H1 (cell line): ENCODE data around the gene XRN2. TPM values are rescaled to one million over a fixed set of nuclear protein-coding genes. Genes with fewer than 3 reads are reported as not detected.

ENCODE experiments used
- CTCF ChIA-PET: fragments of 300-600 bp; sonication (Branson Sonifier 250); formaldehyde crosslinking; loops from one replicate; lab custom pipeline; 2021; ENCODE audit not compliant: partially characterized antibody; lab: Charles Lee
- POLR2A ChIA-PET: fragments of 300-600 bp; sonication (Branson Sonifier 250); formaldehyde crosslinking; loops from one replicate; lab custom pipeline; 2021; ENCODE audit warnings: inconsistent platforms; ENCODE audit not compliant: partially characterized antibody; lab: Charles Lee
- DNase-seq, 2 experiments: peaks; one replicate each; pipeline versions ENCODE4 v3.0.0 to v3.0.0-alpha.2; 2010 to 2022; ENCODE audit warnings: low spot score in 2 of 2, low read depth in 1 of 2, mixed read lengths in 1 of 2
- FAIRE-seq: peaks from 2 replicates; lab custom pipeline; 2011; peaks lifted over from hg19 to GRCh38; lab: Jason Lieb, UNC
- H2AFZ ChIP-seq: 2 replicates; pipeline ENCODE4 v1.8.1; 2012; ENCODE audit warnings: low read length, inconsistent platforms
- H2AK5ac ChIP-seq: 2 replicates; pipeline ENCODE4 v1.6.1; 2013; ENCODE audit warnings: low read depth, low read length
- H2BK120ac ChIP-seq: replicated peaks from 2 replicates; pipeline ENCODE3; 2013; ENCODE audit warnings: low read depth, low read length, inconsistent platforms
- H2BK12ac ChIP-seq: 2 replicates; pipeline ENCODE4 v1.6.1; 2013; ENCODE audit warnings: low read depth, low read length
- H2BK15ac ChIP-seq: 2 replicates; pipeline ENCODE4 v1.6.1; 2013; ENCODE audit warnings: low read length
- H2BK20ac ChIP-seq: 2 replicates; pipeline ENCODE4 v1.6.1; 2013; ENCODE audit warnings: low read length
- H2BK5ac ChIP-seq: 2 replicates; pipeline ENCODE4 v1.6.1; 2013; ENCODE audit warnings: low read depth, low read length
- H3K14ac ChIP-seq: 2 replicates; pipeline ENCODE4 v1.6.1; 2013; ENCODE audit warnings: inconsistent platforms; ENCODE audit not compliant: insufficient read length
- H3K18ac ChIP-seq: 2 replicates; pipeline ENCODE4 v1.6.1; 2013; ENCODE audit warnings: low read length; ENCODE audit errors: extremely low read depth
- H3K23ac ChIP-seq: 2 replicates; pipeline ENCODE4 v1.6.1; 2013; ENCODE audit warnings: inconsistent platforms; ENCODE audit not compliant: insufficient read length
- H3K23me2 ChIP-seq: 2 replicates; pipeline ENCODE4 v1.6.1; 2013; ENCODE audit warnings: low read depth, low read length
- H3K27ac ChIP-seq: 2 replicates; pipeline ENCODE4 v1.6.1; 2011; ENCODE audit warnings: low read depth, low read length, inconsistent platforms
- H3K27me3 ChIP-seq, 4 experiments: replicated peaks in 1 of 4; 1 replicate in 1 of 4; 2 replicates in 3 of 4; pipeline versions ENCODE4 v1.6.1 to v1.8.1; 2011 to 2013; ENCODE audit warnings: low read length in 3 of 4, mild to moderate bottlenecking in 3 of 4, inconsistent platforms in 2 of 4, mixed read lengths in 2 of 4, moderate library complexity in 1 of 4; ENCODE audit not compliant: control insufficient read depth in 3 of 4, insufficient read depth in 3 of 4; ENCODE audit errors: extremely low read depth in 1 of 4
- H3K36me3 ChIP-seq, 4 experiments: 2 replicates each; pipeline versions ENCODE4 v1.6.1 to v1.8.1; 2011 to 2013; ENCODE audit warnings: mild to moderate bottlenecking in 4 of 4, low read length in 3 of 4, moderate library complexity in 2 of 4, control low read depth in 1 of 4, inconsistent platforms in 1 of 4; ENCODE audit not compliant: insufficient read depth in 4 of 4, control insufficient read depth in 2 of 4
- H3K4ac ChIP-seq: replicated peaks from 2 replicates; pipeline ENCODE3; 2013; ENCODE audit warnings: low read length, low read depth, mixed read lengths, inconsistent platforms; ENCODE audit not compliant: insufficient read length
- H3K4me1 ChIP-seq, 4 experiments: replicated peaks in 1 of 4; 1 replicate in 1 of 4; 2 replicates in 3 of 4; pipeline versions ENCODE4 v1.6.1 to v1.8.1; 2011 to 2013; ENCODE audit warnings: low read length in 3 of 4, inconsistent platforms in 2 of 4, mixed read lengths in 1 of 4; ENCODE audit not compliant: insufficient read depth in 4 of 4, control insufficient read depth in 3 of 4
- H3K4me2 ChIP-seq, 2 experiments: 2 replicates each; pipeline versions ENCODE4 v1.6.1 to v1.8.1; 2011 to 2013; ENCODE audit warnings: low read depth in 2 of 2, low read length in 2 of 2, control low read depth in 1 of 2, inconsistent platforms in 1 of 2, mild to moderate bottlenecking in 1 of 2; ENCODE audit not compliant: insufficient read depth in 1 of 2
- H3K4me3 ChIP-seq, 4 experiments: fragments of 200-600, 300-600 bp in 1 of 4; sonication (generic), shearing (Covaris generic), sonication (Bioruptor Twin) in 1 of 4; 2 replicates each; pipeline versions ENCODE4 v1.5.1 to v1.8.1; 2011 to 2016; ENCODE audit warnings: low read length in 4 of 4, low read depth in 3 of 4, control low read depth in 2 of 4, inconsistent platforms in 2 of 4, mild to moderate bottlenecking in 2 of 4, mixed read lengths in 1 of 4, moderate library complexity in 1 of 4; ENCODE audit not compliant: insufficient read depth in 2 of 4; ENCODE audit errors: extremely low read depth in 1 of 4
- H3K56ac ChIP-seq: replicated peaks from 2 replicates; pipeline ENCODE3; 2013; ENCODE audit warnings: low read depth, mild to moderate bottlenecking, mixed read lengths, low read length, inconsistent platforms; ENCODE audit not compliant: insufficient read length
- H3K79me1 ChIP-seq: 2 replicates; pipeline ENCODE4 v1.6.1; 2013; ENCODE audit warnings: low read depth, low read length, control low read depth
- H3K79me2 ChIP-seq, 2 experiments: 2 replicates each; pipeline versions ENCODE4 v1.6.1 to v1.8.1; 2012 to 2013; ENCODE audit warnings: low read length in 2 of 2, mild to moderate bottlenecking in 2 of 2, inconsistent platforms in 1 of 2; ENCODE audit not compliant: insufficient read depth in 2 of 2, control insufficient read depth in 1 of 2
- H3K9ac ChIP-seq, 4 experiments: replicated peaks in 1 of 4; 1 replicate in 1 of 4; 2 replicates in 3 of 4; pipeline versions ENCODE4 v1.6.1 to v1.8.1; 2011 to 2013; ENCODE audit warnings: low read depth in 3 of 4, low read length in 3 of 4, control low read depth in 2 of 4, mild to moderate bottlenecking in 2 of 4, moderate library complexity in 2 of 4, inconsistent platforms in 1 of 4; ENCODE audit errors: extremely low read depth in 1 of 4
- H3K9me3 ChIP-seq, 2 experiments: 2 replicates each; pipeline versions ENCODE4 v1.6.1 to v1.8.1; 2012 to 2013; ENCODE audit warnings: mild to moderate bottlenecking in 2 of 2, moderate library complexity in 2 of 2, control low read depth in 1 of 2, inconsistent platforms in 1 of 2, low read depth in 1 of 2, low read length in 1 of 2, mixed read lengths in 1 of 2; ENCODE audit not compliant: insufficient read depth in 2 of 2
- H4K20me1 ChIP-seq, 2 experiments: replicated peaks in 1 of 2; 2 replicates each; pipeline versions ENCODE3 to v1.8.1; 2011 to 2013; ENCODE audit warnings: inconsistent platforms in 2 of 2, low read length in 2 of 2, mild to moderate bottlenecking in 1 of 2; ENCODE audit not compliant: insufficient read depth in 2 of 2, control insufficient read depth in 1 of 2
- H4K5ac ChIP-seq: 2 replicates; pipeline ENCODE4 v1.6.1; 2013; ENCODE audit warnings: low read length, low read depth, mixed read lengths, inconsistent platforms; ENCODE audit not compliant: insufficient read length
- H4K8ac ChIP-seq: 2 replicates; pipeline ENCODE4 v1.8.0; 2013; ENCODE audit warnings: mild to moderate bottlenecking, moderate library complexity, low read length, inconsistent platforms; ENCODE audit not compliant: insufficient read depth; ENCODE audit errors: extremely low read depth
- H4K91ac ChIP-seq: replicated peaks from 2 replicates; pipeline ENCODE3; 2013; ENCODE audit warnings: low read length, mixed read lengths, inconsistent platforms; ENCODE audit not compliant: insufficient read length
- ASH2L ChIP-seq: fragments of 200-600, 300-600 bp; sonication (generic); IDR thresholded peaks from one replicate; pipeline ENCODE4 v1.7.1; 2017; ENCODE audit warnings: low read length
- EZH2 ChIP-seq: fragments of 200-600 bp; sonication (generic); IDR thresholded peaks from 2 replicates; pipeline ENCODE4 v1.7.1; 2012; ENCODE audit warnings: low read depth, mild to moderate bottlenecking, moderate library complexity, low read length, inconsistent platforms; ENCODE audit not compliant: severe bottlenecking
- HDAC6 ChIP-seq: IDR thresholded peaks from one replicate; pipeline ENCODE4 v1.7.1; 2012; ENCODE audit warnings: low read depth, mild to moderate bottlenecking, inconsistent platforms, low read length, moderate library complexity
- KDM4A ChIP-seq: IDR thresholded peaks from one replicate; pipeline ENCODE4 v1.7.1; 2012; ENCODE audit warnings: low read depth, mild to moderate bottlenecking, moderate library complexity, low read length, inconsistent platforms; ENCODE audit not compliant: severe bottlenecking
- MAX ChIP-seq: IDR thresholded peaks from 2 replicates; pipeline ENCODE4 v1.6.1; 2012; ENCODE audit warnings: inconsistent platforms
- RNF2 ChIP-seq: fragments of 200-900, 300-1000 bp; sonication (generic); IDR thresholded peaks from 2 replicates; pipeline ENCODE4 v1.7.1; 2016; ENCODE audit warnings: borderline replicate concordance, low read depth, mild to moderate bottlenecking, antibody characterized with exemption, low read length; ENCODE audit not compliant: poor library complexity, severe bottlenecking; ENCODE audit errors: missing control alignments
- SRF ChIP-seq: IDR thresholded peaks from 2 replicates; pipeline ENCODE4 v1.6.1; 2011; ENCODE audit warnings: mild to moderate bottlenecking, low read depth, low read length, moderate library complexity
- SUZ12 ChIP-seq: fragments of 200-600 bp; sonication (generic); IDR thresholded peaks from 2 replicates; pipeline ENCODE4 v1.6.1; 2012; ENCODE audit warnings: mild to moderate bottlenecking, inconsistent platforms, low read length, moderate library complexity, mixed read lengths
- WGBS, 2 experiments: shearing (Covaris generic) in 1 of 2; methylation state at CpG; one replicate each; pipeline versions ENCODE4 v1.1.6 to v1.1.7; 2013 to 2015; ENCODE audit warnings: low lambda C conversion rate in 2 of 2, mixed read lengths in 2 of 2, inconsistent platforms in 1 of 2, low coverage in 1 of 2, missing lambda C conversion rate in 1 of 2; ENCODE audit not compliant: insufficient replicate concordance in 2 of 2, insufficient coverage in 1 of 2, insufficient read length in 1 of 2; ENCODE audit errors: extremely low coverage in 1 of 2, missing lambda C conversion rate in 1 of 2; 5-methylcytosine and 5-hydroxymethylcytosine counted together
- polyA plus RNA-seq, 7 experiments: library from polyadenylated mRNA; depleted of rRNA in 3 of 7; stranded (reverse) in 5 of 7; unstranded in 2 of 7; fragments of >200 nt in 5 of 7; fragments of 200-250 nt in 2 of 7; gene quantifications; 1 replicate in 5 of 7; 2 replicates in 1 of 7; 4 replicates in 1 of 7; pipeline versions ENCODE4 v1.2.1 to v1.2.3, GENCODE V29; 2011 to 2013; ENCODE audit warnings: missing spikeins in 2 of 7, mixed read lengths in 2 of 7
- total RNA-seq: library from RNA; stranded (reverse); fragmentation: NEBNext Ultra II Directional; extraction: Animal tissue kit (Norgen Biotek cat#: 25700); gene quantifications from 2 replicates; pipeline ENCODE4 v1.2.1, GENCODE V29; 2021
- TF ChIP-seq, protein P1 (sequence below): IDR thresholded peaks from 2 replicates; pipeline ENCODE4 v1.6.1; 2012; ENCODE audit warnings: inconsistent platforms

Gene XRN2
- total and polyA plus RNA-seq, 2 of the 8 experiments (the other 6 are each of a cell fraction or from before 2014, with no cell fraction given): 60.3 to 139 TPM

DNA sequence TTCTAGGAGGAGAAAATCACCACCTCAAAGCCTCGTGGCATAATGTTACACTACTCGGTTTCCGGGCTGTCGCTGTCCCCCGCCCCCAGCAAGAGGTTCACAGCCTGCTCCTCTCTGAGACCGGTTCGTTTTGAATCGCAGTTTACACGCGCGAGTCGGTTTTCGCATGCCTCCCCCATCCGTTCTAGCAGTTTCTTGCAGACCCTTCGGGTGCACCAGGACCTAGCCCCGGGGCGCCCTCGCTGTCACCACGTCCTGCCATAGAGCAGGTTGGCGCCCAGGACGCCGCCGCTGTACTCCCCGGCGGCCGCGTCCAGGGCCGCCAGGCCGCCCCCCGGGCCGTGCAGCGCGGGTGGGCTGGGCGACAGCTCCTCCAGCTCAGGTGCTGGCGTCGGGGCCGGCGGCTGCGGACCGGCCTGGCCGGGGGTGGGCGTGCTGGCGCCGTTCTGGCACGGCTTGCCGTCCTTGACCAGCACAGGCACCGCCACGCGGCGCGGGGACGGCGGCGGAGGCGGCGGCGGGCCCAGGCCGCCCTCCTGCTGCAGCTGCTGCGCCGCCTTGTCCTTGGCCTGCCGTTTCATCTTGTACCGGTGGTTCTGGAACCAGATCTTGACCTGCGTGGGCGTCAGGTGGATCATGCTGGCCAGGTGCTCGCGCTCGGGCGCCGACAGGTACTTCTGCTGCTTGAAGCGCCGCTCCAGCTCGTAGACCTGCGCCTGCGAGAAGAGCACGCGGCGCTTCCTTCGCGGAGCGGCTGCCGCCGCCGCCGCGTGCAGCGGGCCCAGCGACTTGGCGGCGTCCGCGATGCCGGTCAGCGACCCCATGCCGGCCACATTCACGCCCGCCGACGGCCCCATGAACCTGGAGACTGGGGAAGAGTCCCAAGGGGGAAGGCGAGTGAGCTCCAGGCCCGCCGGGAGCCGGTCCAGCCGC is 92.8 kb downstream of the XRN2 start:
- Histone ChIP-seq H3K9ac (no peak overlapping the region), H3K23me2 (peaks cover 3% of the 10 kb centered on the region; the same call in 1 of the 2 replicates), H3K9me3 (peaks cover 0 to 9% of the 10 kb centered on the region in 2 experiments; a peak in 1 of 4 replicates), H2BK12ac (no peak overlapping the region), H3K36me3 (peaks cover 0 to 16% (median 0%) of the 10 kb centered on the region in 4 experiments; a peak in 1 of 8 replicates), H2BK15ac (no peak overlapping the region), H4K20me1 (peaks cover 0 to 4% of the 10 kb centered on the region in 2 experiments), H3K4me1 (no peaks in the 10 kb centered on the region; a peak in 1 of 7 replicates), H3K79me1 (no peaks in the 10 kb centered on the region), H3K4me3 (peak overlapping the region in 3 of 4 experiments; percentile 11 to 53 (median 20); a peak in 5 of 8 replicates), H3K4me2 (peak overlapping the region; percentile 56 to 62), H2AFZ (peak overlapping the region; percentile 27; the same call in 1 of the 2 replicates), H4K5ac (no peak overlapping the region), H4K91ac (no peak overlapping the region), H3K4ac (no peak overlapping the region), H3K27me3 (peaks cover 56 to 95% (median 82%) of the 10 kb centered on the region in 4 experiments), H3K23ac (no peak overlapping the region), H3K56ac (no peak overlapping the region), H3K18ac (no peak overlapping the region), H3K14ac (no peak overlapping the region), H2AK5ac (no peak overlapping the region), H2BK20ac (no peak overlapping the region), H2BK120ac (no peak overlapping the region), H2BK5ac (no peak overlapping the region), H4K8ac (peak overlapping the region; percentile 93), H3K79me2 (no peaks in the 10 kb centered on the region), H3K27ac (no peak overlapping the region)
- CTCF ChIA-PET: interaction anchor here (0.8 to 1.2 kb wide), 4 partner anchors 109 to 175 kb away, joined by 3 to 4 read pairs (median 3); no protein-coding TSS in a partner anchor
- peak in 1 of 2 experiments; percentile 83 for DNase-seq
- POLR2A ChIA-PET: interaction anchor here (1.3 to 1.4 kb wide), 3 partner anchors 93 to 295 kb away, joined by 3 to 4 read pairs (median 4); partner anchors contain the start of gene XRN2
- FAIRE-seq: peak; percentile 13
- 3% methylated on average over 69 of the region's 103 CpGs; no CpG with 5 or more reads in 1 of the 2 experiments for WGBS, 2 experiments
- TF ChIP-seq RNF2: peak; percentile 86
- peak; percentile 97 for TF ChIP-seq EZH2
- TF ChIP-seq SUZ12: peak; percentile 99
- TF ChIP-seq HDAC6: no peak
- TF ChIP-seq, protein P1, sequence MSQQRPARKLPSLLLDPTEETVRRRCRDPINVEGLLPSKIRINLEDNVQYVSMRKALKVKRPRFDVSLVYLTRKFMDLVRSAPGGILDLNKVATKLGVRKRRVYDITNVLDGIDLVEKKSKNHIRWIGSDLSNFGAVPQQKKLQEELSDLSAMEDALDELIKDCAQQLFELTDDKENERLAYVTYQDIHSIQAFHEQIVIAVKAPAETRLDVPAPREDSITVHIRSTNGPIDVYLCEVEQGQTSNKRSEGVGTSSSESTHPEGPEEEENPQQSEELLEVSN: peak; percentile 97
- TF ChIP-seq SRF: no peak
- TF ChIP-seq MAX: peak; percentile 98
- peak; percentile 22 for TF ChIP-seq KDM4A
- peak; percentile 5 for TF ChIP-seq ASH2L
